GM18508 (cell line): ENCODE data around the gene ARHGEF7.
"Not testable (repeated sequence)": the region's sequence is repeated elsewhere in the genome, so short reads cannot be mapped to it uniquely, and the experiment has no call there.

ENCODE experiments used
- ATAC-seq: cut with Tn5 transposase; IDR thresholded peaks from one replicate; pipeline ENCODE4 v1.9.1; 2021; ENCODE audit warnings: moderate number of reproducible peaks; ENCODE audit not compliant: insufficient read depth, unreplicated experiment

ARHGEF7 gene

DNA sequence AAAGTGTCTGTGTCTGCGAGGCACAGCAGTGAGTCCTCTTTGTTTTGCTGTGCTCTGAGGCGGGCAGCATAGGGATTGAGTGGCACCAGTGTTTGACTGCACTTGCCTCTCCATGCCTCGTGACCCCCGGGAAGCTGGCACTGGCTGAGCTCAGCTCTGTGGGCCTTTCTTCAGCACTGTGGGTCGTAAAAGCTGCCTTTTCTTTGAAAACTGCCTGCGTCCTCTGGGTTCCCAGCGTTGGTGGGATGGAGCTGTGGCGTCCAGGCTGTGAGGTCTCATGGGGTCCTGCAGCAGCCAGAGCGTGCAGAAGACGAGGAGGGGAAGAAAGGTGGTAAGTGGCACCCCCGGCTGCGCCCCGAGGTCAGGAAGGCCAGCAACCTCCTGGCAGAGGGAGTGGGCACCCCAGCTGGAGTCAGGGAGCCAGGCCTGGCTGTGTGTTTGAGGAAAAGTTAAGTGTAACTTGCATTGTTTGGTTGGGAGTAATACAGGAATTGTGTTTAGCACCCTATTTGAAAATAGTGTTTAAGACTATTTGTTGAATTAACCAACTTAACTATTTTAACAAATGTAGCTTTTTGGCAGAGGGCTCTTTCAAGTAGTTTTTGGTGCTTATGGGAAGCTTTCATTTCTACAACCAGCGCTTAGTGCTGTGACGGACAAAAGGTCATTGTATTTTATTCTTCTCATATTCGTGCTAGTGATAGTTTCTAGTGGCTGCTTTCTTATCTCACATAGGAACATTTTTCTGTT is 126.1 kb downstream of the ARHGEF7 start:
- ATAC-seq = no peak

DNA sequence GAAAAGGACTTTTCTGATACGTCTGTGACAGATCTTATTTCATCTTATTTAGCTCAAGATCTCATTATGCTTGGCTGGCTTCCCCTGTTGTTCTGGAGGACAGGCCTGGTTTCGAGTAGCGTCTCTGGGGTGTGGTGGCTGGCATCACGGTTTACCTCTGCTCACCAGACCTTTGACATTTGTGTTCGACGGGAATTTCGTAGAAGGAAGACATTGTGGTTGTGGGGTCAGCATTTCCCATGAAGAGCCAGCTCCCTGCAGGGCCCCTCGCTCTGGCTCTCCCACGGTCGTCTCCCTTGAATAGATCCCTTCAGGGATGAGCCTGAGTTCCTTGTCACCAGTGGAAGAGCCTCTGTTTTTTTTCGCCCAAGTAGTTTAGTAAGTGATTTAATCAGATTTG is 126.8 kb downstream of the ARHGEF7 start:
- no peak for ATAC-seq

DNA sequence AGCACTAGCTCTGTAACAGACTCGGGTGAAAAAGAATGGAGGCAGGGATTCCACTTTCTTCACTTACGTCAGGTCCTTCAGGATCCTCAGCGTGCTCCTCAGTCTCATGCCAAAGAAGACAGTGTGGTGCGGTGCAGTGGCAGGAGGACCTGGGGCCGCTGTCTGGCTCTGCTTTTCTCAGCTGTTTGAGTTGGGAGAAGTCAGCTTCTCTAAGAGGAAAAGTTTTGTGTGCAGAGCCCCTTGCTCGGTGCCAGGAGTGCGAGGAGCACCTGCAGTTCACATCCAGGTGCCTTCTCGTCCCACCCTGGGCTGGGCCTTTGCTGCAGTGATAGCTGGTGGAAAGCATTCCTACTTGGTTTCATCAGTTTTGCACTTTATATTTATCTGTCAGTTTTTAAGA is 127.5 kb downstream of the ARHGEF7 start:
- ATAC-seq = no peak

DNA sequence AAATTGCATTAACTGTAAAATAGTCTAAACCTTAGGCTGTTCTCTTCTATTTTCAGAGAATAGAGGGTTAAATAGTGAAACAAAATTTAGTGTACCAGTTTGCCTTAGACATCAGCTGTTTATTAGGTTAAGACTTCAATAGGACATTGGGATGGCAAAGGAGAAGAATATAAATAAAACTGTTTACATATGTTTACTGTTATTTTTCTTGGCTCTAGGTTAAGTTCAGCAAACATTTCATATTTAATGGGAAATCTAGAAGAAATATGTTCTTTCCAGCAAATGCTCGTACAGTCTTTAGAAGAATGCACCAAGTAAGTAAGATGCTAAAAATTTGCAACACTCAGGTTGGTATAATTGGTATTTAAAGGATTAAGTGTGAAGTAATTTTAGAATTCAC is 128.9 kb downstream of the ARHGEF7 start:
- no peak for ATAC-seq

DNA sequence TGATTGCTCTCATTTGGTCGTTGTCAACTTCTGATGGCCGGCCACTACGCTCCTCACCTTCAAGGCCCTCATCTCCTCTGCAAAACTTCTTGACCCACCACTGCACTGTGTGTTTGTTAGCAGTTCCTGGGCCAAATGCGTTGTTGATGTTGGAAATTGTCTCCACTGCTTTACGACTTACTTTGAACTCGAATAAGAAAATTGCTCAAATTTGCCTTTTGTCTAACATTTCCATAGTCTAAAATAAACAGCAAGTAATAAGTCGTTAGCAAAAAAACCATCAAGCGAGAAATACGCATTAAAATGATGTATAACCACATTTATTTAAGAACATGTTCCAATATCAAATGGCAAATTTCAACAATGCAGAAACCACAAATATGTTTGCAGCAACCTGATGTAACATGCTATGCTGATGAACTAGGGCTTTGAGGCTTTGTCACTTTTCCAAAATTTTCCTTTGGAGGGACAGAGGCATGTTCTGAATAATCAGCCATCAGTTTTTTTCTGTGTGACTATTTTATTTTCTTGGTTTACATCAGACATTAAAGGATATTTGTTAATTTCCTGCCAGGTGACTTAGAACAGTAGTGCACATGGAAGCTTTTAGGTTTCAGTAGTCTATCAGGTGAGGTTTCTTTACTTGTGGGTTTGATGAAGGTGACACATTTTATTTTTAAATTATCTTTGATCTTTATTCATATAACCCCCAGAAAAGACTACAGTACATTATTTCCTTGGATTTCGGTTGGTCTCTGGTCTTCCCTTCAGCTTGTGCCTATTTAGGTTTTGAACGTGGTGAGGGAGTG is 130.7 kb downstream of the ARHGEF7 start:
- ATAC-seq = no peak

DNA sequence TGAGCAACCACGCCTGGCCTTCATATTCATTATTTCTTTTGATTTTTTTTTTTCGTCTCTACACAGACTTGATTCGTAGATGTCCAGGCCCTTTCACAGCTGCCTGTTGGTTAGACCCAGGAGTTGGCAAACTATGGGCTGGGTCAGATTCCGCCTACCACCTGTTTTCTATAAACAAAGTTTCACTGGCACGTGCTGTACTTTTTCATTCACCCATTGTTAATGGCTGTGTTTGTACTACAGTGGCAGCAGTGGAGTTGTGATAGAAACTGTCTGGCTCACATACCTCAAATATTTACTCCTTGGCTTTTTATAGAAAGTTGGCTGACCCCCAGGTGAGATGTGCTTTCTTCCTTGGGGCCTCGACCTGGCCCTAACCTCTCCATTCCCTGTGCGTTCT is 132.4 kb downstream of the ARHGEF7 start:
- no peak for ATAC-seq

DNA sequence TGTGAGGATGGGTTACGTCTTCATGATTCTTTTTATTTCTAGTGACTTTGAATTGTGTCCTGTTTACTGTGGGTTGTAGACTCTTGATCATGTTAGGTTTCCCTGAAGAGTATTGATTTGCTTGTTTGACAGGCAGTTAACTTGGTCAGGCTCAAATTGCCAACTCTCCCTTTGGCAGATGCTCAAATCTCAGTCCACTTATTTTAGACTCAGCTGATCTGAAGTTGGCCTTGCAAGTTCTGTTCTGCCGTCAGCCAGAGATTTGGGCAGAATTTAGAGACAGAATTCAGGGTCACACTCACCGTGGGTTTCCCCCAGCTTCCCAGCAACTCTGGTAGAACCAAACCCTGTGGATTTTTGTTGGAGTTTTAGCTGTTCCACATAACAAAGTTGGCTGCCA is 133.7 kb downstream of the ARHGEF7 start:
- ATAC-seq = no peak

DNA sequence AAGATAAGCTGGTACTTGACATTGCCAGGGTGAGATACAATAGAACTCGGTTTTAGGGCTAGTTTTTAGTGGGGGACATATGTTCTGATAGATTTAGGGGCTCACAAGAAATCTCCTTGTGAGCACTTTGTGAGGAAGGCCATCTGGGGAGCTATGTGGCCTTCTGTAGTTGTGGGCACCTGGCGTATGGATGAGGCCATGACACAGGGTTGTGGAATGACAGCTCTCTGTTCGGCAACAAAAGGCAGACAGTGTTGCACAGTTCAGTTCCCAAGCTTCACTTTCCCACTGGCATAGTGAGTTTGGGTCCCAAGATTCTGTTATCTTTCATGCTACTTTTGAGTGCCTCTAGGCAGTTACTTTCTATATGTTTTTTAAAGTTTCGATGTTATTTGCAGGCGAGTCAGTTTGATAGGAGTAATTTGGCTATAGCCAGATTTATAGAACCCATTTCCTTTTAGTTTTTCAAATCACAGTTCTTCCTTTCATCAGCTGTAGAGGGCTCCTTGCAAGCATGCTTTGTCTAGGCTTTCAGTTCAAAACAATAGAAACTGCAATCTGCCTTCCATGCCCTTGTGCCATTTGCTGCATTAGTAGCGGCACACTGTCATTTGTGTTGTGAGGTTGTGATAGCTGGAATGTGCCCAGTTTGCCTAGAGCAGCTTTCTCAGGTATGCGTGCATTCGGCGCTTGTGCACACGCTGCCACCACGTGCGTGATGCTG is 134.7 kb downstream of the ARHGEF7 start:
- no peak for ATAC-seq

DNA sequence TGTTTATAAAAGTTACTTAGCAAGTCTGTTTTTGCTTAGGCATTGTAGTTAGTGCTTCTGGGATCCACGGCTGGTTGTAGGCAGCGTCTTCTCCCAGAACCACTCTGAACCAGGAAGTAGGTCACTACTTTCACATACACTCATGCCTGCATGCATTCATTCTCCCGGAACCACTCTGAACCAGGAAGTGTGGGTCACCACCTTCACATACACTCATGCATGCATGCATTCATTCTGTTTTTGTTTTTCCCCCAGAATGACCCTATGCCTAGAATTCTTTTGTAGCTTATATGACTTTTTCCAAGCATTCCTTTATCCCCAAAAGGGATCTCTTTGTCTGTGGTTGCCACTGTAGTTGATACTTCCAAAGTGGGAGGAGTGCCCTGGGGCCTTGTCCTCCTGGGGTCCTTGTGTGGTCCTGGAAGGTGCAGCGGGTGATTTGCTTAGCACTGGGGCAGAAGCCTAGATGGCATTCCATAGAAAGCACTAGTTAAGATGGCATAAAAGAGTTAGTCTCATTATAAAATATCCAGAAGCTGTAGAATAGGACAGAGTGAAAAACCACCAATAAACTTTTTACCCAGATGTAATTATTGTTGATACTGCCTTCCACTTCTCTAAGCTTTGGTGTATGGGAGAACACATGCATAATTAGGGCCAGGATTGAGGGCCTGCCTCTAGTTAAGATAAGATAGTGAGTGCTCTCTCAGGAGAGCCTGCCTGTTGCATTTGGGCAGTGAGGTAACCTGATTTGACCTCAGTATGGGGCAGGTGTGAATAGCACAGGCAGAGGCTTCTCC is 136.7 kb downstream of the ARHGEF7 start:
- ATAC-seq = no peak

DNA sequence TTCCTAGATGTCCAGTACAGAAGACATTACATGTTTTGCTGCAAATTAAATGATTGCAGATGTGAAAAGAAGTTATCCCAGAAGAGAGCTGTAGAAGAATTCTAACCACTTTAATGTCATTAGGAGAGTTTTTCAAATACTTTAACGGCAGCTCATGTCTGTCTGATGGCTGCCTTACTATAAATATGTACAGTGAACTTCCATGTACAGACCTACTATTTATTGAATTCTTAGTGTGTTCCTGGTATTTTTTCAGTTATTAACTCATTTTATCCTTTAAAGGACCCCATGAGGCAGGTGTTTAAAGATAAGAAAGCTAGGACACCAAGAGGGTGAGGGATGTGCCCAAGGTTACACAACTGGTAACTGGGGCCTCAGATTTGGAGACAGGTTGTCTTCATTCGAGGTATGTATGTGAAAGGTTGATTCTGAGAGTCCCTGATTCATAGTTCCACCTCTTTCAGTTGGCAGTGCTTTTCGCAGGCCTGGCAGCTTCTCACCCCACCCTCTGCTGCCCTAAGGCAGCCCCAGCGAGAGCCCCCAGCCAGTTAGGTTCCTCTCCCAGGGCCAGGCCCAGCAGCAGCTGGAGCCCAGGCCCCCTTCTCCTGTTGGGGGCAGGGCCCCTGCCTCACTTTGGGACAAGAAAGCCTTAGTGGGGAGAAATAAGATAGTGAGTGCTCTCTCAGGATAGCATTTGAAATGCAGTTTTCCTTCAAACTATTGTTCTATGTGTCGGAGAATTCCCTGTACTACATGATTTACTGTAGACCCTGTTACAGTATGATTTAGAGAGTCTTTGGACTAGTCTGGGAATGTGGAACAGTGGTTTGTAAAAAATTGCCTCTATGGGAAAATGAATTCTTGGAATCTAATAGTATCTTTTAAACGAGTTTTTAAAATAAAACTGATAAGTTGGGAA is 137.6 kb downstream of the ARHGEF7 start:
- ATAC-seq = no peak

DNA sequence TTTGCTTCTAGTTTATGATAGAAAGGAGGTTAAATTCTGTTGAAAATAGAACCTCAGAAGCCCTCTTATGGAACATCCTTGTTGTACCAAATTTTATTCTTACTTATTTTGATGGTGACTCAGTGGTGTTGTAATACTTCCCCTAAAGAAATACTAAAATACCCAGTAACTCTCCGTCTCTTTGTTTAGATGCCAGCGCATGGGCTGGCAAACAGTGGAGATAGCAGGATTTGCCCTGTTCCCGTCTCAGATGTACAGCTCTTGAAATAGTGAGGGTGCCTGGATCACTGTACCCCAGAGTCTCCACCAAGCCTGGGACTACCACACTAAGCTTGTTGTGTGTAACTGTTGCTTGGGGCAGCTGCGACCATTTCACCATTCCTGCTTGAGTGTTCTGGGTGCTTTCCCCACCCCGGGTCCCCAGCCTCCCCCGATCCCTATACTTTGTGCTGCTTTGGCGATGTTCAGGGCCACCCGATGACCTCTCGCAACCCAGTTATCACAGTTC is 138.3 kb downstream of the ARHGEF7 start:
- no peak for ATAC-seq

DNA sequence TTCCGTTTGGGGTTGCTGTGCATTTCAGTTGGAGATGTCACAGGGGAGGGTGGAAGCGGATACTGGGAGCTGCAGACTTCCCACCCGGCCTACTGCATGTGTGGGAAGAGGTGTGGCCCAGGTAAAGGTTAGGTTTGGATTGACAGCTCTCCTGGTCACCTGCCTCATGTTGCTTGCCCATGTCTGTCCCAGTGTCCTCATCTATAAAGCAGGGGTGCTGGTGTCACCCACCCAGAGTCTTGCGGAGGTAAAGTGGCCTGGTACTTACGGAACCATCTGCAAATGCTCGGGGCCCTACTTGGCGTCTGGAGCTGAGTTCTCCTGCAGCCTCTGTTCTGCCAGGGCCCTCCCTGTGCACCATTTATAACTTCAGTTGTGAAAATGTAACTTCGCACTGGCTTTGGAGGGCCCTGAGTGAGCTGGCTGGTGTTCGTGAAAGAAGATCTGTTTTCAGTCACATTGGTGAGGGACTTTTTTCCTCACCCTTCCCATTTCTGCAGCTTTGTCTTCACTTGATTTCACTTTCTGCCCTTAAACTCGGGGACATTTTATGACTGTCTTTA is 140.2 kb downstream of the ARHGEF7 start:
- ATAC-seq = no peak

DNA sequence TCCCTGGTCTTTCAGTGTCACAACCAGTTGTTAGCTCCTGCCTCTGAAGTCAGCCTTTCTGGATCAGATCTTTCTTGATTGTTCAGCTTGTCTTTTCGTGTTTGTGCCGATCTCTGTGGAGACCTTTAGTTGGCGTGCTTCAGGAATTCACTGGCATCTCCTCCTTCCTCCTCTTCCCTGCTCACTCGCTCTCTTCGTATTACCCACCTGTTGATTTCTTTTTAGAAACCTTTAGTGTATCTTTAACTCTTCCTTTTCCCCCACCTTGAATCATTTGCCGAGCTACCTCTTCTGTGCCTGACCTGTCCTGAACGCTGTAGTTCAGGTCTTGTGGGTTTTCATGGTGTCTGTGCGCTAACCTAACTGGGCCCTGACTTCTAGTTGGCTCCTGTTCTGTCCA is 141.3 kb downstream of the ARHGEF7 start:
- ATAC-seq = no peak

DNA sequence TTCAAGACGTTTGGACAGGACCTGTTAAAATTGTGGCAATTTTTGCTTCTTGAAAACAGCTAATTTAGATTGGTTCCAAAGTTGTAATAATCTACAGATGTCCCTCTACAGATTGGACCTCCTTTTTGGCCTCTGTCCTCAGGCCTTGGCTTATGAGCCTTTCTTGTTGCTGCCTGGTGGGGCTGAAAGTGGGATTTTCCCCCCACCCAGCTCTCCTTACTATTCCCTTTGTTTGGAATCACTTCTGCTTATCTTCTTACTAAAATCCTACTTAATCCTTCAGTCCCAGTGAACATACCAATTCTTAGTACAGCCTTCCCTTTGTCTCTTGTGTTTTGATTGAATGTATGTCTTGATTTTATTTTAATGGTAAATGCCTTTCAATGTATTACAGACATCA is 141.8 kb downstream of the ARHGEF7 start:
- ATAC-seq = no peak

DNA sequence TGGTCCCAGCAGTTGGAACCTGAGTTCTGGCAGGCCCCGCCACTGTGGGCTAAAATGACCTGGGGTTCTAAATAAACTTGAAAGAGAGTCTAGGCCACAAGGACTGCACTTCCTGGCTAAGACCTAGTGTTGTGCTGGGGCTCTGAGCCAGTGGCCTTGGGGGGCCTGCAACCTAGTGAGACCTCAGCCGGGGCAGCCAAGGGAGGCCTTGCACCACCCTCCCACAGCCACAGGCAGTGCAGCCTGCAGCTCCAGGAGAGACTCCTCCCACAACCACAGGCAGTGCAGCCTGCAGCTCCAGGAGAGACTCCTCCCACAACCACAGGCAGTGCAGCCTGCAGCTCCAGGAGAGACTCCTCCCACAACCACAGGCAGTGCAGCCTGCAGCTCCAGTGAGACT is 142.8 kb downstream of the ARHGEF7 start:
- ATAC-seq = not testable (repeated sequence)

DNA sequence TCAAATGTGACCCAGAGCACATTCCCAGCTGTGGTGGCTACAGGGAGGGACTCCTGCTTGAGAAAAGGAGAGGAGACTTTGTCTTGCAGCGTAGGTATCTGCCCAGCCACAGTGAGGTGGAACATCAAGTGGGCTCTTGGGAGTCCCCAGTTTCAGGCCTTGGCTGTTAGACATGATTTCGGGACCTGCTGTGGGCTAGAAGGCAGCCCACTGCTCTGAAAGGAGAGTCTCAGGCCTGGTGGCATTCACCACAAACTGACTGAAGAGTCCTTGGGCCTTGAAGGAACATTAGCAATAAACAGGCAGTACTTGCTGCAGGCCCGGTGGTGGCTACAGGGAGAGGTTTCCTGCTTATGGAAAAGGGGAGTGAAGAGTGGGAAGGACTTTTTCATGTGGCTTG is 143.5 kb downstream of the ARHGEF7 start:
- ATAC-seq = no peak

DNA sequence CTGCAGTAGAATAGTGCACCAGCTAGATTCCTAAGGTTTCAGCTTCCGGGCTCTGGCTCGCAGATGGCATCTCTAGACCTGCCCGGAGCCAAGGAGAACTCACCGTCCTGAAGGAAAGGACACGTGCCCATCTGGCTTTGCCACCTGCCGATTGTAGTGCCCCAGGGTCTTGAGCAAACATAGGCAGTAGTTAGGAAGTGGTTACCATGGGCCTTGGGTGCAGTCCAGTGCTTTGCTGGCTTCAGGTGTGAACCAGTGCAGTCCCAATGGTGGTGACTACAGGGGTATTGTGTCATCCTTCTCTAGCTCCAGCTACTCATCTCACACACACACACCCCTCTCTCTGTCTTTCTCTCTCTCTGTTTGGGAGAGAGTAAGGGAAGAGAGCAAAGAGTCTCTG is 143.9 kb downstream of the ARHGEF7 start:
- no peak for ATAC-seq

DNA sequence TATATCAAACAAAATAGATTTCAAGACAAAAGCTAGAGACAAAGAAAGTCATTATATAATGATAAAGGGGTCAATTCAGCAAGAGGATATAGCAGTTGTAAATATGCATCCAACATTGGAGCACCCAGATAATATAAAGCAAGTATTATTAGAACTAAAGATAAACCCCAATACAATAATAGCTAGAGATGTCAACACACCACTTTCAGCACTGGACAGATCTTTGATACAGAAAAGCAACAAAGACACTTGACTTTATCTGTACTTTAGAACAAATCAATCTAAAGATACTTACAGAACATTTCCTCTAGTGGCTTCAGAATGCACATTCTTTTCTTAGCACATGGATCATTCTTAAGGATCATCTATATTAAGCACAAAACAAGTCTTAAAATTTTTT is 146.2 kb downstream of the ARHGEF7 start:
- no peak for ATAC-seq

DNA sequence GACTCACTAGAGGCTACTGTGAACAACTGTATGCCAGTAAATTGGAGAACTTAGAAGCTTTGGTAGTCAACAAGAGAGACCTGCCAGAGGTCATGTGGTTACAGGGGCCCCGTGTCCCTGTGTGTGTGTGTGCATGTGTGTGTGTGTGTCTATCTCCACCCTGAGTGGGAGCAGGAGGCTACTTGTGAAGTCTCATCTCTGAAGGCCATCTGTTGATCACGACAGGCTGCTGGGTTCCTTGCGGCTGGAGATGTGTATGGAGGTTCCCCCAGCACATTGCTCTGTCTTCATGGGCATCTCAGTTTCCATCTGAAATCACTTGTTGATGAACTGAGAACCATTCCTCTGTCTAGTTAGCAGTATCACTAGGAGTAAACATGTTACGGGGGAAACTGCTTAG is 147.2 kb downstream of the ARHGEF7 start:
- no peak for ATAC-seq
